Breast epithelium (tissue), 3 donors: Measurements from ENCODE around the gene FAM234A.

Source experiments
- POLR2A ChIP-seq: fragments of 450-650 bp; IDR thresholded peaks from one replicate; pipeline ENCODE4 v1.6.1; 2016; ENCODE audit warnings: antibody characterized with exemption, mild to moderate bottlenecking, moderate library complexity
- POLR2AphosphoS5 ChIP-seq, 3 donors: sonication (generic); formaldehyde crosslinking; IDR thresholded peaks; one replicate each; pipeline ENCODE4 v1.6.1; 2017; ENCODE audit warnings: antibody characterized with exemption in 3 of 3
- TF ChIP-seq, protein P1 (sequence below), 3 donors: fragments of 450-650 bp; IDR thresholded peaks; one replicate each; pipeline ENCODE4 v1.5.1; 2016 to 2017; ENCODE audit warnings: antibody characterized with exemption in 3 of 3, mild to moderate bottlenecking in 3 of 3, moderate library complexity in 3 of 3

DNA sequence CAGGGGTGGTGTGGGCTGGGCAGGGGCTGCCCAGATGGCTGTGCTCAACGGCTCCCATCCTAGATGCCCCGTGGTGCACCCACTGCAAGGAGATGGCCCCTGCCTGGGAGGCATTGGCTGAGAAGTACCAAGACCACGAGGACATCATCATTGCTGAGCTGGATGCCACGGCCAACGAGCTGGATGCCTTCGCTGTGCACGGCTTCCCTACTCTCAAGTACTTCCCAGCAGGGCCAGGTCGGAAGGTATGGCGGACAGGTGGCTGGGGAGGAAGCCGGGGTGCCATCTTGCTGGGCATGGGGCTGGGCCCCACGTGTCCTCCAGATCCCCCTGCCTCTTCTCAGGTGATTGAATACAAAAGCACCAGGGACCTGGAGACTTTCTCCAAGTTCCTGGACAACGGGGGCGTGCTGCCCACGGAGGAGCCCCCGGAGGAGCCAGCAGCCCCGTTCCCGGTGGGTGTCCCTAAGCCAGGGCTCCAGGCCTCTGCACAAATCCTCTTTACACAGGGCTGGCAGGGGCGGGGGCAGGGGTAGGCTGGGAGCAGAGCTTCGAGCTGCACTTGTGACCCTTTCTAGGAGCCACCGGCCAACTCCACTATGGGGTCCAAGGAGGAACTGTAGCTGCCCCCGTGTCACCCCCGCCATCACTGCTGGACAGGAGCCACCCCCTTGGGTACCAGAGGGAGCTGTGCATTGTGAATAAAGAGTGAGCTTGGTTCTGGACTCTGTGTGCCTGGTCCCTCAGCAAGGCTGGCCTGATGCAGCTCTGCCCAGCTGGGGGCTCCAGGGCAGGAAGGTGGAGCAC, 52.1 kb downstream of the FAM234A start:
- TF ChIP-seq, protein P1, sequence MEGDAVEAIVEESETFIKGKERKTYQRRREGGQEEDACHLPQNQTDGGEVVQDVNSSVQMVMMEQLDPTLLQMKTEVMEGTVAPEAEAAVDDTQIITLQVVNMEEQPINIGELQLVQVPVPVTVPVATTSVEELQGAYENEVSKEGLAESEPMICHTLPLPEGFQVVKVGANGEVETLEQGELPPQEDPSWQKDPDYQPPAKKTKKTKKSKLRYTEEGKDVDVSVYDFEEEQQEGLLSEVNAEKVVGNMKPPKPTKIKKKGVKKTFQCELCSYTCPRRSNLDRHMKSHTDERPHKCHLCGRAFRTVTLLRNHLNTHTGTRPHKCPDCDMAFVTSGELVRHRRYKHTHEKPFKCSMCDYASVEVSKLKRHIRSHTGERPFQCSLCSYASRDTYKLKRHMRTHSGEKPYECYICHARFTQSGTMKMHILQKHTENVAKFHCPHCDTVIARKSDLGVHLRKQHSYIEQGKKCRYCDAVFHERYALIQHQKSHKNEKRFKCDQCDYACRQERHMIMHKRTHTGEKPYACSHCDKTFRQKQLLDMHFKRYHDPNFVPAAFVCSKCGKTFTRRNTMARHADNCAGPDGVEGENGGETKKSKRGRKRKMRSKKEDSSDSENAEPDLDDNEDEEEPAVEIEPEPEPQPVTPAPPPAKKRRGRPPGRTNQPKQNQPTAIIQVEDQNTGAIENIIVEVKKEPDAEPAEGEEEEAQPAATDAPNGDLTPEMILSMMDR (IDR thresholded peaks at IDR 0.05): no peak
- TF ChIP-seq POLR2A: no peak
- no peak for TF ChIP-seq POLR2AphosphoS5 (IDR thresholded peaks at IDR 0.05)
